WI38 (cell line): Measurements from ENCODE around the gene CXCR4.
"Not testable (repeated sequence)": the region's sequence is repeated elsewhere in the genome, so short reads cannot be mapped to it uniquely, and the experiment has no call there.

Experiments
- H3K4me3 ChIP-seq: 2 replicates; pipeline ENCODE4 v1.5.1; 2011; ENCODE audit warnings: low read depth, mild to moderate bottlenecking, control low read depth, low read length
- TF ChIP-seq, protein P1 (sequence below): IDR thresholded peaks from 2 replicates; pipeline ENCODE4 v1.5.1; 2012; ENCODE audit warnings: low read depth, mild to moderate bottlenecking, control low read depth, low read length

The CXCR4 gene

DNA sequence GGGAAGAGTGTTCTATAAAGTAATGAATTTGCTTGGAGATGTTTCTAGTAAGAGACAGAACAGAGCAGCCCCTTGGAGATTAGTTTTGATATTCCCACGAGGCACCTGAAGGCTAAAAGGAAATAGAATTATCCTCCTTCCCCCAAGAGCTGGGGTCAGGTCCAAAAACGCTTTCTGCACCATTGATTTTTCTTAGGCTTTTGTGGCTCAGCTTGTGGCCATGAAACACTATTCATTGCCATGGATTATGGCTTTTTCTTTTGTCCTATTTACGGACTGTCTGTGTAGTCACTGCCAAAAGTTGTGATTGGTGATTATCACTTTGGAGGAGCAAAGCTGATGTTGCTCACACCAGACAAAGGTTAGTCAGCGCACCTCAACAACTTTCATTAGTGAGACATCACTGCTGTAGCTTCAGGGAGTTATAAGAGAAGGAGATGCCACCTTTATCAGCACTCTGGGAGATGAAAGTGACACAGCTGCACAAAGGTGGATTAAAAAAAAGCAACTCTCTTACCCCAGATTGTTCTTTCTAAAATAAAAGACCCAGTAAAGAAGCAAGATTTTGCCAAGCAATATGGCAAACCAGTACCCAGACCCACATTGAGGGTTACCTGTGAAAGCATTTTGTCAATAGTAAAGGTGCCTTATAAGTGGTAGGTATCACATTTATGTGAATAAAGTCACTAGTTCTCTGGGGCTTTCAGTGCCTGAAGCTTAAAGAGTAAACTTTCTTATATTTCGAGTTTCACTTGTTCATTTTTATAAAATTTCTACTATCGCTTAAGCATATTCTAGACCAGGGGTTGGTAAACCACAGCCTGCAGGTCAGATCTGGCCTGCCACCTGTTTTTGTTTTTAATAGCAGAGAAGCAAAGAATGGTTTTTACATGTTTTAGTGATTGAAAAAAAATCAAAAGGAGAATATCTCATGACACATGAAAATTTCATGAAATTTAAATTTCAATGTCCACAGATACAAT, 10.6 kb downstream of the CXCR4 start:
- TF ChIP-seq, protein P1, sequence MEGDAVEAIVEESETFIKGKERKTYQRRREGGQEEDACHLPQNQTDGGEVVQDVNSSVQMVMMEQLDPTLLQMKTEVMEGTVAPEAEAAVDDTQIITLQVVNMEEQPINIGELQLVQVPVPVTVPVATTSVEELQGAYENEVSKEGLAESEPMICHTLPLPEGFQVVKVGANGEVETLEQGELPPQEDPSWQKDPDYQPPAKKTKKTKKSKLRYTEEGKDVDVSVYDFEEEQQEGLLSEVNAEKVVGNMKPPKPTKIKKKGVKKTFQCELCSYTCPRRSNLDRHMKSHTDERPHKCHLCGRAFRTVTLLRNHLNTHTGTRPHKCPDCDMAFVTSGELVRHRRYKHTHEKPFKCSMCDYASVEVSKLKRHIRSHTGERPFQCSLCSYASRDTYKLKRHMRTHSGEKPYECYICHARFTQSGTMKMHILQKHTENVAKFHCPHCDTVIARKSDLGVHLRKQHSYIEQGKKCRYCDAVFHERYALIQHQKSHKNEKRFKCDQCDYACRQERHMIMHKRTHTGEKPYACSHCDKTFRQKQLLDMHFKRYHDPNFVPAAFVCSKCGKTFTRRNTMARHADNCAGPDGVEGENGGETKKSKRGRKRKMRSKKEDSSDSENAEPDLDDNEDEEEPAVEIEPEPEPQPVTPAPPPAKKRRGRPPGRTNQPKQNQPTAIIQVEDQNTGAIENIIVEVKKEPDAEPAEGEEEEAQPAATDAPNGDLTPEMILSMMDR = no peak
- no peak overlapping the region for H3K4me3 ChIP-seq

- no peak overlapping the region for H3K4me3 ChIP-seq
- TF ChIP-seq, protein P1 = no peak
Observed at GRCh38 chr2:136106505-136106904, 11.4 kb downstream of the CXCR4 start.

- H3K4me3 ChIP-seq = no peak overlapping the region
Observed at GRCh38 chr2:136104977-136105376, 13.0 kb downstream of the CXCR4 start.

DNA sequence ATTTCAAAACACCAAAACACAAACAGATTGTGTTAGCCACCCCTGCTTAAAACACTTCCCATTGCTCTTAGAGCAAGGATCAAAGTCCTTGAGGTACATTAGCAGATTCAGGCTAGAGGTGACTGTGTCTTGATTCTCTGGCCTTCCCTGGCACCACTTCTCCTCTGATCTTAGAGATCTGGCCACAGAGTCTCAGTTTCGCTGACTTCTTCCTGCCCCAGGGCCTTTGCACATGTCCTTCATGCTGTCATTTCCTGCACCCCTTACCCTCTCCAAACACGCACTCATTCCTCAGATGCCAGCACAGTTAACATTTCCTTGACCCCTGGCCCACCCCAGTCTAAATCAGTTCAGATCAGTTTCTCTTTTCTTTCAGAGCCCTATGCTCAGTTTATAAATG, 16.9 kb downstream of the CXCR4 start:
- TF ChIP-seq, protein P1 = no peak

More at GRCh38 chr2:136104977-136105376, 13.0 kb downstream of the CXCR4 start:
- TF ChIP-seq, protein P1 = no peak

GRCh38 chr2:136098441-136098840, 19.5 kb downstream of the CXCR4 start:
- TF ChIP-seq, protein P1 = no peak
- H3K4me3 ChIP-seq = no peak overlapping the region

More for the DNA sequence above, 16.9 kb downstream of the CXCR4 start:
- no peak overlapping the region for H3K4me3 ChIP-seq

DNA sequence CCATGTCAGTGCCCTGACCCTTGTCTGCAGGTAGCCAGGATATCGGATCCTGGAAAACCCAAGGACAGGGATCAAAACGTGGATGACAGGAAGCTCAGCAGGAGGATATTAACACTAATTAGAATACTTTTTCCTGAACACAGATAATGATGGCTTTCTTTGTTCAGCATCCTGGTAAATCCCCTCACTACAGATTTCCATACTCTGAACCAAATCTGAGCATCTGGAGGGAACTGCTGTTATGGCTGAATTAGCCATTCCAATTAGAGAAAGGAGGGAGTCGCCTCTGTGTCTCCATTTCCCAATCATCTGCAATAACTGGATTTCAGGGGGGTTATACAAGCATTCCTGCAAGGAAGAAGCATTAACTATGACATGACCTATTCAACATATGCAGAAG, 24.4 kb downstream of the CXCR4 start:
- H3K4me3 ChIP-seq = no peak overlapping the region
- TF ChIP-seq, protein P1 = no peak

GRCh38 chr2:136091899-136092298, 26.1 kb downstream of the CXCR4 start:
- TF ChIP-seq, protein P1 = no peak
- no peak overlapping the region for H3K4me3 ChIP-seq

- not testable (repeated sequence) for H3K4me3 ChIP-seq
Observed at GRCh38 chr2:136087901-136088460, 30.0 kb downstream of the CXCR4 start.
